Activated CD4-positive, alpha-beta T cell treated with anti-CD3 and anti-CD28 coated beads, Interleukin-2, amount 50 U/mL, for 24 hours (primary cell): Measurements from ENCODE around the gene TTC33.

Experiments
- DNase-seq, 2 donors: peaks; one replicate each; pipeline ENCODE4 v3.0.0-alpha.2; 2020; ENCODE audit warnings: low read depth in 1 of 2, low spot score in 1 of 2

The TTC33 gene

DNA sequence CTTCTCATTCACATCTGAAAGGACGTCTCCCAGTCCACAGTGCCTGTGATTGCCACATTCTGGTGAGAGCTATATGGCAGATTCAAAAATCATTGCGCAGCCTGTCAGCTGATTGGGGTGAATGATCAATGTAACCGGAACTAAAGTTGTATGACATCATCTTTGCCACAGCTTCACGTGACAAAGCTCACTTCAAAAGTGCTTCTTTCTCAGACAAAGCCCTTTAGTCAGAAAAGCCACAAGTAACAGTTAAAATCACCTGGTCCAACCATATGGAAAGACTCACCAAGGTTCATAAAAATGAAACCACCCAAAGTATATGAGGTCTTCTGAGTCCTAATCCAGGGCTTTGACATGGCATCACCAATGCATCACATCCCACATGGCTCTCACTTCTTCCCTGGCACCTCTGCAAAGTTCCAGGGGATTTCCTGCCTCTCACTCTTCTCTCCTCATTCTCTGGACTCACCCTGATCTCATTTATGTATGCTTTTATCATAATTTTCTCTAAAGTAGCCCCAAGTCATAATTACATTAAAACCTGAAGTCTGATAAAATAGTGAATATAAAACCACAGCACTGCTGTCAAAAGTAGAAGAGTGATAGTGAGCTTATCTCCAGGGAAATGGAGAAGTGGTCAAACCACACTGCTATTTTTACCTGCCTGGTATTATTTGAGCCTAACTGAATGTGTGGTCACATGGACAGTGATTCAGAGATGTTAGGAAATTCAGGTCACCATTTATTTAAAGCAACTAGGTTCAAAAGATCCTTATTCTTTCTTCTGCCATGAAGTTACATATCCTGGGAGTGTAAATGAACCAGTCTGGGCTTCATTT, 269.1 kb downstream of the TTC33 start:
- peak; percentile 13 to 67 for DNase-seq

DNA sequence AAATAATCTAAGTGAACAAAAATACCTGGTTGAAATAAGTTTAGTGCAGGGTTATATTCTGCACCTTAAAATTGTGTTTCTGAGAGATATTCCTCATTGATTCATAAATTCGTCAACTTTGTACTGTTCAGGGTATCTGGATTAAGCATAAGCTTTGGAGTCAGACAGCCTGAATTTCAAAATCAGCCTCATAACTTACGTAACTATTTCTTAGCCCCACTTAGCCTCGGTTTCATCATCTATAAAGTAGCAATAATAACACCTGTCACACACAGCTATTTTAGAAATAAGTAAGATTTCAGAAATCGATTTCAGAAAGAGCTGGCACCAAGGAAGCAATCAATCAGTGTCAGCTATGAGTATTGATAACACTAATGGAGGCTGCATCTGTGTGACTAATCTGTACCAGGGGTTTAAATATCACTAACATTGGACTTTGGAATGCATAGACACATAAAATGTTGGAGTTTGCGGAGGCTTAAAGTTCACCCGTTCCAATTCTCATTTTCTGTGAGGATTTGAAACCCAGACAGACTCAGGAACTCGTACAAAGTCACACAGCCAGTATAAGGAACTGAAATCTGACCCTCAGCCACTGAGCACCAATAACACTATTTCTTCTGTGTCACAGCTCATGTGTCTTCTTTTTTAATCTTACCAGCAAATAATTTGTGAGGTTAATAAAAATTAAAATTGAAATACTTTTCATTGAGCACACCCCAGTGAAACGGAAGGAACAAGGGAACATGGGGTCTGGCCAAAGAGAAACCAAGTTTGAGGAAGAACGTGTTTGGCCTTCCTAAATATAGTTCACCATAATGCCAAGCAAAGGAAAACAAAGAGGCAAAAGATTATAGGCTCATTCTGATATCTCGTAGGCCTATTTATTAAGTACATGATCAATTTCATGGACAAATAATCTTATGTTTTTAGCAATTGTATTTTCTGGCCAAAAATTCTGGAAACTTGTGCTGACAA, 270.5 kb downstream of the TTC33 start:
- DNase-seq = no peak

DNA sequence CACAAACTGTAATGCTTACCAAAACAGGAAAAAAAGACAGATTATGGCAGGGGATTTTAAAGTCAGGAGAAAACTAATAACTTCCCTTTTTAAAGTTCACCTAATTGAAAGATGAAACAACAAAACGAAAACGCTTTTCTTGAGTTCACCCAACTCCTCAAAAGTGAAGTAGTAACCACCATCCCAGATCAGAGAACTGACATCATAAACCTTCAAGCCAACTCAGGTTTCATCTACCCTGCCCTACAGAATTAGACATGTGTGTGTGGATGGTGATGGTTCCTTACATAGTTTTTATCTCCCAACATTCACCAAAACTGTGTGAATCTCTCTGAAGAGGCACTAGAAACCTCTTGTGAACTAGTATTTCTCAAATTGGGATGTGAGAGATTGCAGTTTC, 271.3 kb downstream of the TTC33 start:
- DNase-seq = no peak

DNA sequence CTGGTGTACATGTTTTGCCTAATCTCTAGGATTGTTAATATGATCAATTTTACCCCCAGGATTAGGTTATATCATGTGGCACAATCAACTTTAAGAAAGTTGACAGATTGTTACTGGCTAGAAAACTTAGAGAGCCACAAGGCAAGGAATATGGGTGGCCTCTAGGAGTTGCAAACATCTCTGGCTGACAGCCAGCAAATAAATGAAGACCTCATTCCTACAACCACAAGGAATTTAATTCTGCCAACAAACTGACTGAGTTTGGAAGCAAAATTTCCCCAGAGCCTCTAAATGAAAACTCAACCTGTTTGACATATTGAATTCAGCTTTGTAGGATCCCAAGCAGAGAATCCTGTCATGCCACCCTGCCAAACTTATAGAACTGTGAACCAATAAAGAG, 272.4 kb downstream of the TTC33 start:
- DNase-seq = no peak

DNA sequence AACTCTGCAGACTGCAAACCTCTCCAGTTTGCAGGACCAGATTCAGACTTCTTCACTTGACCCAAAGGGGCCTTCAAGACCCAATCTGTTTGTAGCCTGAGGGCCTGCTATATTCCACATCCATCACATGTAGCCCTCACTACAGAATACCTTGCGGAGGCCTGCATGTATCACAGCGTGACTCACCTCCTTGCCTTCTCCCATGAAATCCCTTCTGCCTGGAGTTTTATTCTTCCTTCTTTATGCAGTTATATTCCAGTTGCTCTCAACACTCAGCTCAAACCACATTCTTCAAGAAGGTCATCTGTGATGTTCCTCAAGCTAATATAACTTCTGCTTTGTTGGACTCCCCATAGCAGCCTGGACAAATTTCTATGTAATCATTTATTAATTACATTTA, 274.5 kb downstream of the TTC33 start:
- DNase-seq = no peak

DNA sequence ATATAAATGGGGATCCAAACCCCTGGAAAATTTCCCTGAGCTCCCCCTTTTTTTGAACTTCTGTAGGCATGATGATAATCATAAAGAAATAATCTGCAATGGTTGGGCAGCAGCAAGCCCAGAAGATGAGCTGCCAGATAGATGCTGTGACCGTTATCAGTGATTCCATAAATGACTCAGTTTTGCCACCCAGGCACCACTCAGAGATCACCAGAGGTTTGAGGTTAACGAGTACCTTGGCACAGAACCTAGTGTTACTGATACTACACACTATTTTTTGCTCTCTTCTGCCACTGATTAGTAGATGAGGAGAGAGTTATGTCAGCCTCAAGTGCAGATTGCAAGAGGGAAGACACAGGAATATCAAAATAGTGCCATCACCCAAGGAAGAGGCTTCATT, 275.4 kb downstream of the TTC33 start:
- peak in 1 of 2 donors; percentile 25 for DNase-seq

DNA sequence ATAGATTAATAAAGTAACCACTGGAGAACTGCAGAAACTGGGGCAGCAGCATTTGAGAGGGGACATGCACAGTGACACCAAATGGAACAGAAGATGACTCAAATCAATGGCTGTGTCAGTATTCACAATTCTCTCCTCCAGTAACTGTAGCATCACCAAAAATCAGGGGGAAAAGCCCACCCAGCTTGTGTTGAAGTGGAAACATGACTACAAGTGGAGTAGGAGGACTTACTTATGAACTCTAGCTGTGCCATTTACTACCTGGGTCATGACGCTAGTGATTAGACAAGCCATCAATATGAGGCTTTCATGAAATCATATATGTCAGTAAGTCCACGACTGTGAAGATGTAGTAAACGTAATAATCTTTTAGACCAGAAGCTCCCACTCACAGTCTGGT, 275.8 kb downstream of the TTC33 start:
- no peak for DNase-seq

DNA sequence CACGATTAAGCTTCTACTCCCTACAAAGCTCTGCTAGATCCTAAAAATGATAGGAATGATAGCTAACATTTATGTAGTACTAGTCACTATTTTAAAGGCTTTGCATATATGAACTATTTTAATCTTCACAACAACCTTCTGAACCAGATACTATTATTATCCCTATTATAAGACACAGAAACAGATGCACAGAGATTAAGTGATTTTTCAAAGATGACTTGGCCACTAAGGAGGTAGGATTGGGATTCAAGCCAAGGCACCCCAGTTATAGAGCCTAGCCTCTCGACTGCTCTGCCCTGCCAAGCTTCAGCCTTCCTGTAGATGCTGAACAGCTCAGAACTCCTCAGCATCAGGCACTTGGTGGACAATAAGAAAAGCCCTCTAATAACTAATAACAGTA, 277.0 kb downstream of the TTC33 start:
- DNase-seq = no peak

DNA sequence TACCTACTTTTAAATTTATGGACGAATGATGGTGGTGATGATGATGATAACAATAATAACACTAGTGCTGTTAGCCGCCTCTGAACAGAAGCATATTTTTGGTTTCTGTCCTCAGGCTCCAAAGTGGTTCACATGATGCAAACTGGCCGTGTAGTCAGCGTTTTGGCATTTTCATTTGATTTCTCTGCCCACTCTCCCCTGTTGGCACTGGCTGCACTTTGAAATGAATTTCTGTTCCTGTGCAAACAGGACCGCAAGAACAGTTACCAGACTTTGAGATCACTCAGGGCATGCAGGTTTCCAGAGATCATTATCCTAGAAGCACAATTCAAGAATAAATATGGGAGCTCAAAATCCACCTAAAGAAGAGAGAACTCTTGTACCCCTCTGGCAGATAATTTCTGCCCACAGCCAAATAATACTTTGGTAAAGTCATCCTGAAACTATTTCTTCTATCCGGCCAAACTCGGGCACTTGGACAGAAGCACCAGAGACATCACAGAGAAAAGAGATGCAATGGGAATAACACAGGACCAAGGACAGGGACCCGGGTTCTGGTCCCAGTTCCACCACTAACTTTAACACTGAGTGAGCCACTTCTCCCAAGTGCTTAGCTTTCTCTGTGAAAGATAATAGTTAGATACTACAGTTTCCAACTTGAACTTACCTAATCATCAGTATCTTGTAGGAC, 277.8 kb downstream of the TTC33 start:
- DNase-seq = no peak

DNA sequence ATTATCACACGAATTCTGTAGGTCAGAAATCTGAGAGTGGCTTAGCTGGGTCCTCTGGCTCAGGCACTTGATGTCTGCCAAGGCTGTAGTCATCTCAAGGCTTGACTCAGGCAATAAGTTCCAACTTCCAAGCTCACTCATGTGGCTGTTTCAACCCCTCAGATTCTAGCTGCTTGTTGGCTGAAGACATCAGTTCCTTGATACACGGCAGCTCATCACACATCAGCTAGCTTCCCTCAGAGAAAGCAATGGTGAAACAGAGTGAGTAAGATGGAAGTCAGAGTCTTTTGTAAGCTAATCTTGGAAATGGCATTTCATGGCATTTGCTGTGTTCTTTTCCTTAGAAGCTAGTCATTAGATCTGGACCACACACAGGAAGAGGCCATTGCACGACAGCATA, 280.2 kb downstream of the TTC33 start:
- DNase-seq = no peak

DNA sequence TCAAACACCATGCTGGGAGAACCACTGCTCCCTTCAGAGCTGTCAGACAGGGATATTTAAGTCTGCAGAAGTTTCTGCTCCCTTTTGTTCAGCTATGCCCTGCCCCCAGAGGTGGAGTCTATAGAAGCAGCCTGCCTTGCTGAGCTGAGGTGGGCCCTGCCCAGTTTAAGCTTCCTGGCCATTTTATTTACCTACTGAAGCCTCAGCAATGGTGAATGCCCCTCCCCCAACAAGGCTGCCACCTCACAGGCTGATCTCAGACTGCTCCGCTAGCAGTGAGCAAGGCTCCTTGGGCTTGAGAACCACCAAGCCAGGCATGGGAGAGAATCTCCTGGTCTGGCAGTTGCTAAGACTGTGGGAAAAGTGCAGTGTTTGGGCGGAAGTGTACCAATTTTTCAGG, 281.5 kb downstream of the TTC33 start:
- DNase-seq = no peak

DNA sequence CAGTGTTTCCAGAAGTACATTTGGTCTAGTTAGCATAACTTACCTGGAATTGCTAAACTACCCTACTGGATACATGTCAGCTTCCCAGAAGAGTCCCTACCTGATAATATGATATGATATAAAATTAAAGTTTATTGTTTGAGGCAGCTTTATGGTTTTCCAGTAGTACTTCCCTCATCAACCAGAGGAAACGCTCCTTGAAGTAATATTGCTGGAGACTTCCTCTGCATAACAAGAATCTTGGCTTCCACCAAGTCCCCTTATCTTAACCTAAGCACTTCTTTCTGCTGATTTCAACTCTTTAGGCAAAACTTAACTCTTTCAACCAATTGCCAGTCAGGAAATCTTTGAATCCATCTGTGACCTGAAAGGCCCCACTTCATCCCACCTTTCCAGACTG, 290.3 kb downstream of the TTC33 start:
- DNase-seq = no peak

DNA sequence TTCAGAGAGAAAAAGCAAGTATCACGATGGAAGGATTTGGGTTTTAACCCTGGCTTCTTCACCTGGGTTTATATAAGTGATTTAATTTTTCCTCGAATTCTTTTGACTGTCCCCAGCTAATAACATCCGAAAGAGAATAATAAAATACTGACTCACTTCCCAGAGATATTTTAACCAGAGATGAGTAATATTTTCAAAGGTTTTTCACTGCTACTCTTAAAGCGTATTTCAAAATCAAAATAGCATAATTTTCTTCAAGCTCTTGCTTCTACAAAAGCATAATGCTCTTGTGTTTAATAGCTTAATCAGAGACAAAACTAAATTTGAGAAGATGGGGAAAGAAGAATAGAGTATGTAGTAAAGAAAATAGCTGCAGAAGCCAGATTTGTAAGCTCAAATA, 291.2 kb downstream of the TTC33 start:
- DNase-seq = no peak
